ENCODE results near the gene WDR31. TPM values are rescaled to one million over a fixed set of nuclear protein-coding genes. Genes with fewer than 3 reads are reported as not detected.

WDR31 gene
- total and polyA plus RNA-seq, 8 donors = 0.29 to 5.0 (median 1.3) TPM; not detected in 1

GRCh38 chr9:113301548-113301947 is 38.5 kb downstream of the WDR31 start:
- H3K36me3 ChIP-seq = no peaks in the 10 kb centered on the region
- intact Hi-C loops (cut with DNase I; ENCODE audit: low total_unique reads) = no loop called here
- peaks cover 0 to 13% (median 8%) of the 10 kb centered on the region in 4 donors for H3K4me1 ChIP-seq
- WGBS, 5 donors = 88 to 94% (median 90%) methylated on average over 8 of the region's 8 CpGs
- peaks cover 0 to under 1% (median 0%) of the 10 kb centered on the region in 3 donors for H3K27me3 ChIP-seq
- TF ChIP-seq CTCF (IDR thresholded peaks at IDR 0.05) (no peak), POLR2AphosphoS5 (IDR thresholded peaks at IDR 0.05) (no peak), EP300 (IDR thresholded peaks at IDR 0.05) (no peak), POLR2A (IDR thresholded peaks at IDR 0.05) (no peak)
- H3K4me3 ChIP-seq = no peak overlapping the region
- H3K9me3 ChIP-seq = no peaks in the 10 kb centered on the region
- no peak for DNase-seq
- H3K27ac ChIP-seq = no peak overlapping the region

GRCh38 chr9:113299800-113300292 is 40.2 kb downstream of the WDR31 start:
- TF ChIP-seq EP300 (IDR thresholded peaks at IDR 0.05) (no peak), POLR2AphosphoS5 (IDR thresholded peaks at IDR 0.05) (peak in 1 of 3 donors; percentile 63), CTCF (IDR thresholded peaks at IDR 0.05) (no peak), POLR2A (IDR thresholded peaks at IDR 0.05) (no peak)
- Histone ChIP-seq H3K9me3 (no peaks in the 10 kb centered on the region), H3K4me1 (peaks cover 0 to 13% (median 8%) of the 10 kb centered on the region in 4 donors), H3K27ac (peak overlapping the region in 1 of 5 donors; percentile 11), H3K36me3 (no peaks in the 10 kb centered on the region), H3K4me3 (peak overlapping the region in 1 of 4 donors; percentile 1), H3K27me3 (no peaks in the 10 kb centered on the region)
- intact Hi-C loops (cut with DNase I; ENCODE audit: low total_unique reads) = no loop called here
- WGBS, 5 donors = 21 to 40% (median 33%) methylated on average over 7 to 8 of the region's 8 CpGs
- DNase-seq = peak; percentile 53 to 92

DNA sequence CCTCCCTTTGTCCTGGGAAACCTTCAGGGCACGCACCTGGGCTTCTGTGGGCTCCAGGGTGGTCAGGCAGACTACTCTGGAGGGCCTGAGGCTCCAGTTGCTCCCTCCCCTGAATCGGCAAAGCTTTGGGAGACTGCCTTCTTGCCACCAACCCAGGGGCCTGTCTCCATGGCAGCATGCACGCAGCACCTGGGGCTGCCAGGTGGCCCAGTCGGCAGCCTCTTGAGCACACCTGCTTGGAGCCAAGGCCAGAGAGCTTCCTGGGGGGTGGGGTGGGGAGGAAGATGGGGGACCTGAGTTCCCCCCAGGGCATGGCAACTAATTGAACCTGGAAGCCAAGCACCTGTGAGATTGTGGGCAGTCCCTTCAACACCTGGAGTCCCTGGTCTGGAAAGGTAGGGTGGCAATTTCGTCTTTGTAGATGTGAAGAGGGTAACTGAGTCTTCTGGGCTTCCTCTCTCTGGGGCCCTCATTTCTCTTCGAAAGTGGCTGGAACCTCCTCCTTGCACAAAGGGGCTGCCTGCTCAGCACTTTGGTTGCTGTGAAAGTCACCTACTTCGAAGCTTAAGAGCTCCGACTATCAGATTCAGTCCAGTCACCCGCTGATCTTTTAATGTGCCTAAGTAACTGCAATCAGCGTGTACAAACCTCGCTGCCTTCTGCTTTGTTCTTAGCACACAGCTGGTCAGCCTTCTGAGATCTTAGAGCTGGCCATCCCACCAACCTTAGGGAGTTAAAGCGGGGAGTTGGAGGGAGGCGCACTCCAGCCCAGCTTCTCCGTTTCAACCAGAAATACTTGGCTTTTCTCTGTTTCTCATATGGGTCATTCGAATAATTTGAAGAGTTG is 40.9 kb downstream of the WDR31 start:
- intact Hi-C loops (cut with DNase I; ENCODE audit: low total_unique reads) = no loop called here
- 86 to 91% (median 88%) methylated on average over 12 to 15 of the region's 15 CpGs for WGBS, 5 donors
- TF ChIP-seq CTCF (IDR thresholded peaks at IDR 0.05) (no peak), EP300 (IDR thresholded peaks at IDR 0.05) (no peak), POLR2A (IDR thresholded peaks at IDR 0.05) (no peak), POLR2AphosphoS5 (IDR thresholded peaks at IDR 0.05) (no peak)

GRCh38 chr9:113298311-113298710 is 41.8 kb downstream of the WDR31 start:
- Histone ChIP-seq H3K9me3 (no peaks in the 10 kb centered on the region), H3K4me3 (no peak overlapping the region), H3K36me3 (peaks cover 0 to 9% (median 5%) of the 10 kb centered on the region in 4 donors), H3K27ac (no peak overlapping the region), H3K4me1 (peaks cover 0 to 13% (median 8%) of the 10 kb centered on the region in 4 donors), H3K27me3 (no peaks in the 10 kb centered on the region)
- 93 to 95% (median 94%) methylated on average over 8 of the region's 8 CpGs for WGBS, 5 donors
- no peak for DNase-seq
- no peak for TF ChIP-seq EP300 (IDR thresholded peaks at IDR 0.05)
- intact Hi-C loops (cut with DNase I; ENCODE audit: low total_unique reads) = no loop called here

More for the DNA sequence above, 40.9 kb downstream of the WDR31 start:
- H3K9me3 ChIP-seq = no peaks in the 10 kb centered on the region
- H3K4me3 ChIP-seq = no peak overlapping the region
- H3K4me1 ChIP-seq = peaks cover 0 to 13% (median 8%) of the 10 kb centered on the region in 4 donors
- no peaks in the 10 kb centered on the region for H3K27me3 ChIP-seq
- peak in 1 of 2 donors; percentile 44 for DNase-seq
- no peak overlapping the region for H3K27ac ChIP-seq
- H3K36me3 ChIP-seq = peaks cover 0 to under 1% (median 0%) of the 10 kb centered on the region in 4 donors

All from stomach (tissue), 9 donors.